HG03135 (cell line): ENCODE data around the gene SNRPA1.
"Not testable (repeated sequence)": the region's sequence is repeated elsewhere in the genome, so short reads cannot be mapped to it uniquely, and the experiment has no call there.

ENCODE experiments used
- ATAC-seq: cut with Tn5 transposase; IDR thresholded peaks from one replicate; pipeline ENCODE4 v1.9.1; 2021; ENCODE audit warnings: mild to moderate bottlenecking, moderate library complexity; ENCODE audit not compliant: unreplicated experiment

Gene SNRPA1

GRCh38 chr15:101294731-101295606 lies at the start of gene SNRPA1:
Gene SNRPA1 (minus strand): TSS chr15:101295248. CDS start chr15:101295178, 70 bp downstream.
- peak; percentile 76 for ATAC-seq

GRCh38 chr15:101342056-101342455 lies 47.0 kb upstream of the SNRPA1 start:
- ATAC-seq = no peak

GRCh38 chr15:101338502-101339057 lies 43.5 kb upstream of the SNRPA1 start:
- no peak for ATAC-seq

GRCh38 chr15:101337976-101338375 lies 42.9 kb upstream of the SNRPA1 start:
- no peak for ATAC-seq

- not testable (repeated sequence) for ATAC-seq
Measured at GRCh38 chr15:101333907-101334789, 39.1 kb upstream of the SNRPA1 start.

GRCh38 chr15:101332061-101332467 lies 37.0 kb upstream of the SNRPA1 start:
- no peak for ATAC-seq

GRCh38 chr15:101329867-101330380 lies 34.9 kb upstream of the SNRPA1 start:
- no peak for ATAC-seq

- no peak for ATAC-seq
Measured at GRCh38 chr15:101329309-101329863, 34.3 kb upstream of the SNRPA1 start.

GRCh38 chr15:101328001-101328400 lies 33.0 kb upstream of the SNRPA1 start:
- no peak for ATAC-seq

GRCh38 chr15:101327147-101327740 lies 32.2 kb upstream of the SNRPA1 start:
- no peak for ATAC-seq

- no peak for ATAC-seq
Measured at GRCh38 chr15:101326462-101327146, 31.6 kb upstream of the SNRPA1 start.

- ATAC-seq = no peak
Measured at GRCh38 chr15:101326026-101326315, 30.9 kb upstream of the SNRPA1 start.

- ATAC-seq = no peak
Measured at GRCh38 chr15:101325263-101326025, 30.4 kb upstream of the SNRPA1 start.

GRCh38 chr15:101324524-101325177 lies 29.6 kb upstream of the SNRPA1 start:
- ATAC-seq = no peak

GRCh38 chr15:101323793-101324523 lies 28.9 kb upstream of the SNRPA1 start:
- ATAC-seq = no peak

- no peak for ATAC-seq
Measured at GRCh38 chr15:101322854-101323477, 27.9 kb upstream of the SNRPA1 start.

GRCh38 chr15:101322016-101322695 lies 27.1 kb upstream of the SNRPA1 start:
- ATAC-seq = no peak
